Lower leg skin (tissue), 4 donors: Measurements from ENCODE around the gene SMPD1. TPM values are rescaled to one million over a fixed set of nuclear protein-coding genes. Genes with fewer than 3 reads are reported as not detected.

Source experiments
- DNase-seq, 2 donors: peaks; one replicate each; pipeline ENCODE4 v3.0.0-alpha.2; 2019; ENCODE audit warnings: low spot score in 2 of 2
- H3K4me3 ChIP-seq: fragments of 200-600 bp; sonication (generic); 2 replicates; pipeline ENCODE4 v1.5.1; 2017; ENCODE audit warnings: mild to moderate bottlenecking, low read depth; ENCODE audit not compliant: poor library complexity, severe bottlenecking
- POLR2A ChIP-seq, 2 donors: fragments of 450-650 bp; IDR thresholded peaks; one replicate each; pipeline ENCODE4 v1.6.1; 2016 to 2017; ENCODE audit warnings: antibody characterized with exemption in 2 of 2, mild to moderate bottlenecking in 1 of 2, moderate library complexity in 1 of 2
- WGBS, 2 donors: methylation state at CpG; one replicate each; pipeline ENCODE4 v1.1.5; 2018; 5-methylcytosine and 5-hydroxymethylcytosine counted together
- intact Hi-C: fragments of 100-400 bp; cut with DNase I; formaldehyde crosslinking; loops from one replicate; pipeline ENCODE4 v1.15.0; 2023; ENCODE audit warnings: low total_unique reads
- total RNA-seq, 4 donors: library from RNA; depleted of rRNA; stranded (reverse); fragments of >200 nt; gene quantifications; one replicate each; pipeline ENCODE4 v1.1.0, GENCODE V29; 2016
- TF ChIP-seq, protein P1 (sequence below), 3 donors: fragments of 450-650 bp; IDR thresholded peaks; one replicate each; pipeline ENCODE4 v1.5.1; 2016; ENCODE audit warnings: antibody characterized with exemption in 3 of 3, mild to moderate bottlenecking in 3 of 3, moderate library complexity in 2 of 3

Gene SMPD1
- total RNA-seq, 4 donors from 2014 or later = 49.2 to 91.6 (median 63.6) TPM

DNA sequence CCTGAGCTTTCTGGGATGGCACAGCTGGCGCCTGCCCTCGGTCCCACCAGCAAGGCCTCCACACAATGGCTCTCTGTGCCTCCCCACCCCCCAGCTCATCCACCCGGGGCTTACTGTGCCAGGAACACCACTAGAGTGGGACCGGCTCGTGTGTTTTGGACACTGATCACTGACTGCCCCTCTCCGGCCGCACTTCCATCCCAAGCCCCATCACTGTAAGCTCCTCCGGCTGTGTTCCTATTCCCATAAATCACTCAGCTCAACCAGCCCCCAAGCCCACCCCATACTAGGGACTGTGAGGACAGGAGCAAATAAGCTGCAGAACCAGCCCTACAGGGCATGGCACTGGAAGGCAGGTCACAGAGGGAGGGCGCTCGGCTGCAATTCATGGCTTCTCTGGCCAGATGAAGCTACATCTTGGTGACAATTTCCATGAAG is 21.3 kb downstream of the SMPD1 start:
- DNase-seq = peak in 1 of 2 donors; percentile 73
- no peak overlapping the region for H3K4me3 ChIP-seq
- 87 to 95% methylated on average over 10 of the region's 10 CpGs for WGBS, 2 donors
- TF ChIP-seq, protein P1, sequence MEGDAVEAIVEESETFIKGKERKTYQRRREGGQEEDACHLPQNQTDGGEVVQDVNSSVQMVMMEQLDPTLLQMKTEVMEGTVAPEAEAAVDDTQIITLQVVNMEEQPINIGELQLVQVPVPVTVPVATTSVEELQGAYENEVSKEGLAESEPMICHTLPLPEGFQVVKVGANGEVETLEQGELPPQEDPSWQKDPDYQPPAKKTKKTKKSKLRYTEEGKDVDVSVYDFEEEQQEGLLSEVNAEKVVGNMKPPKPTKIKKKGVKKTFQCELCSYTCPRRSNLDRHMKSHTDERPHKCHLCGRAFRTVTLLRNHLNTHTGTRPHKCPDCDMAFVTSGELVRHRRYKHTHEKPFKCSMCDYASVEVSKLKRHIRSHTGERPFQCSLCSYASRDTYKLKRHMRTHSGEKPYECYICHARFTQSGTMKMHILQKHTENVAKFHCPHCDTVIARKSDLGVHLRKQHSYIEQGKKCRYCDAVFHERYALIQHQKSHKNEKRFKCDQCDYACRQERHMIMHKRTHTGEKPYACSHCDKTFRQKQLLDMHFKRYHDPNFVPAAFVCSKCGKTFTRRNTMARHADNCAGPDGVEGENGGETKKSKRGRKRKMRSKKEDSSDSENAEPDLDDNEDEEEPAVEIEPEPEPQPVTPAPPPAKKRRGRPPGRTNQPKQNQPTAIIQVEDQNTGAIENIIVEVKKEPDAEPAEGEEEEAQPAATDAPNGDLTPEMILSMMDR (IDR thresholded peaks at IDR 0.05) = no peak
- no peak for TF ChIP-seq POLR2A (IDR thresholded peaks at IDR 0.05)
- intact Hi-C loops = no loop called here

DNA sequence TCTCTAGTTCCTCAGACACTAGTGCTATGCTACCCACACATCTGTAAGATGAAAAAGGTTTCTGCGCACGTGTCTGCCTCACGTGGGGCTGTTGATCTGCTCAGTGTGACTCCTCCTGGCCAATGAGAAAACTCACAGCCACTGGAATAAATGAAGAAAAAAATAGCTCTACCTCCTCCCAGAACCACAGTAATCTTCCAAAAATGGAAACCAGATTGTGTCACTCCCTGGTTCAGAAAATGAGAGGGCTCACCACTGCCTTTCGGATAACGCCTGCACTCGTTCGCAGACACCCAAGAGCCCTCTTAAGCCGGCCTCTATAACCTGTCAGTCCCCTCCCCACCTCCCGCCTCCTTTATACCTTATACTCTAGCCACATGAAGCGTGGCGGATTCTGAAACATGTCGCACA is 23.5 kb downstream of the SMPD1 start:
- no peak for DNase-seq
- H3K4me3 ChIP-seq = no peak overlapping the region
- 79 to 86% methylated on average over 12 of the region's 12 CpGs for WGBS, 2 donors
- intact Hi-C loops = no loop called here
- TF ChIP-seq, protein P1 (IDR thresholded peaks at IDR 0.05) = no peak
- no peak for TF ChIP-seq POLR2A (IDR thresholded peaks at IDR 0.05)

DNA sequence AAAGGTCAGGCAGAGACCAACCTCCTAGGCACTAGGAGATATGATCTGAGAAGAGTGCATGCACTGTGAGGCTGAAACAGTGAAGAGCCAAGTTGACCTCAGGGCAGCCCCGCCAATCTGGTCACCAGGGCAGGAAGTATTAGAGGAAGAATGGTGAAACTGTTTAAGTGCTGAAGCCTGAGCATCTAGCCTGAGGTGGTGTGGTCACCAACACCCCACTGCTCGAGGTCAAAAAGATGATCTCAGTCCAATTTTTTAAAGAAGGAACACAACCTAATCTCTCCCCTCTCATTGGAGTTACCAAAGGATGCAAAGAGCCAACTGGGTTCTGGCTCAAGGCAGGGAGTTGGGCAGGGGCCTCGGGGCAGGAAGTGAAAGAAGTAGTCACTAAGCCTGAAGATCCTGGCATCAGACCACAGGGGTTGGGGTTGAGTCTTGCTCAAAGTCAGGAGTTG is 24.6 kb downstream of the SMPD1 start:
- H3K4me3 ChIP-seq = no peak overlapping the region
- TF ChIP-seq POLR2A (IDR thresholded peaks at IDR 0.05) = no peak
- TF ChIP-seq, protein P1 (IDR thresholded peaks at IDR 0.05) = no peak
- WGBS, 2 donors = 74 to 78% methylated on average over 3 of the region's 3 CpGs
- no peak for DNase-seq
- intact Hi-C loops = no loop called here

DNA sequence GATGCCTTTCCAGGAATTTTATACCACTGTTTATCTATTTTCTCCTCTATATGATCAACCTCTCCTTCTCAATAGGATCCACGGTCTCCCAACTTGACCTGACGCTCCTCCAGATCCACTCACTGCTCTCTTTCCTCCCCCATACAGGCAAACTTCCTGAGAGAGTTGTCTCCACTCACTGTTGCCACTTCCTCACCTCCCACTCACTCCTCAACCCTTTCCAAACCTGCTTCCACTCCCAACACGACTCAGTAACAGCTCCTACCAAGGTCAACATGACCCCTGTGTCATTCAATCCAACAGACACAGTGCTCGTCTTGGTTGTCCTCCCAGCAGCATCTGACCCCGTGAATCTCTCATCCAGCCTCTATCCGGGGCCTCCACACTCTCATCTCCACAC is 25.5 kb downstream of the SMPD1 start:
- intact Hi-C loops = no loop called here
- TF ChIP-seq, protein P1 (IDR thresholded peaks at IDR 0.05) = no peak
- TF ChIP-seq POLR2A (IDR thresholded peaks at IDR 0.05) = no peak
- DNase-seq = no peak
- H3K4me3 ChIP-seq = no peak overlapping the region
- 79 to 80% methylated on average over 6 of the region's 6 CpGs for WGBS, 2 donors

DNA sequence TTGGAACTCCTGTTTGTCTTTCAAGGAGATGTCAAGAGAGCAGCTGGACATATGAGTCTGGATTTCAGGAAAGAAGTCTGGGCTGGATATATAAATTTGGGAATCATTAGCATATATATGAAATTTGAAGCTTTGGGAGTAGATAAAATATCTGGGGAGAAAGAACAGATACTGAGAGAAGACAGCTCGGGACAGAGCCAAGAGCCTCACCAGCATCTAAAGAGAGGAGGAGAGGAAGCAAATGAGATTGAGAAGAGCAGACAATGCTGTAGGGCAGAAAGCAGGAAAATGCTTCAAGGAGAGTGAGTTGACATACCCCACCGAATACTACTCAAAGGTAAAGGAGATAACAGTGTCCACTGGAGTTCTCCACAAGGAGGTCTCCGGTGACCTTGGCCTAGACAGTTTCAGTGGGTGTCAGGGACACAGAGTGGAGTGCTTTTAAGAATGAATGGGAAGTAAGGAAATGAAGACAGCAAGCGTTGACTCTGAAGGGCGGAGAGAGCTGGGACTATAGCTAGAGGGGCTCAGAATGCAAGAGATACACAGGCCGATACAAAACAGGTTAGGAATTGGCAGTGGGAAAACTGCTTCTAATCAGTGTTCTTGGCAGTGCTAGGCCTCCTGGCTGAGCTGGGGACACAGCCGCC is 27.8 kb downstream of the SMPD1 start:
- intact Hi-C loops = no loop called here
- TF ChIP-seq, protein P1 (IDR thresholded peaks at IDR 0.05) = no peak
- no peak for TF ChIP-seq POLR2A (IDR thresholded peaks at IDR 0.05)
- 25 to 30% methylated on average over 7 of the region's 7 CpGs for WGBS, 2 donors
- H3K4me3 ChIP-seq = no peak overlapping the region
- DNase-seq = no peak

DNA sequence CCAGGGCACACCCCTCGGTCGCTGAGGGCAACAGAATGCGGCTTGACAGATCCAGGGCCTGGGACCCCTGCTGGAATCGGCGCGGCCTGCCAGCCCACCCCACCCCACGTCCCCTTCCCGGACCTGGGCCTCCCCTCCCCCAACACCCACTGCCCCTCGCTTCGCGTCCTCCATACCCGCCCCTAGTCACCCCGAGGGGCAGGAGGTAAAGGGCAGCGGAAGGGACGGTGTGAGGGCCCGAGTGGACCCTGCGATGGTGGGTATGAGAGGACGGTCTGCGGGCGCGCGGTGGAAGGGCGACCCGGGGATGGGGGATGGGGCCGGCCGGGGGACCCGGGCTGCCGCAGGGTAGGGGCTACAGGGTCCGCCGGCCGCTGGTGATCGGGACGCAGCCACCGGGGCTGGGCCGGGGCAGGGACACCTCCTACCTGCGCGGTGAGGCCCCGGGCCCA is 28.3 kb downstream of the SMPD1 start:
- intact Hi-C loops = no loop called here
- DNase-seq = no peak
- TF ChIP-seq POLR2A (IDR thresholded peaks at IDR 0.05) = no peak
- TF ChIP-seq, protein P1 (IDR thresholded peaks at IDR 0.05) = no peak
- WGBS, 2 donors = 1% methylated on average over 30 to 33 of the region's 38 CpGs
- H3K4me3 ChIP-seq = peak overlapping the region; percentile 72
